H9 (cell line): ENCODE data around the gene TMEM117. TPM values are rescaled to one million over a fixed set of nuclear protein-coding genes. Genes with fewer than 3 reads are reported as not detected.

ENCODE experiments used
- DNase-seq: peaks from one replicate; pipeline ENCODE4 v3.0.0-alpha.2; 2017
- H2AFZ ChIP-seq: one replicate; pipeline ENCODE4 v1.6.1; 2013; ENCODE audit warnings: mild to moderate bottlenecking, low read length, control low read depth, moderate library complexity
- H2AK5ac ChIP-seq: 2 replicates; pipeline ENCODE4 v1.6.1; 2013; ENCODE audit warnings: low read length, control low read depth, mixed read lengths; ENCODE audit not compliant: insufficient read length
- H2BK120ac ChIP-seq: one replicate; pipeline ENCODE4 v1.6.1; 2013; ENCODE audit warnings: low read depth, mild to moderate bottlenecking, low read length, control low read depth, inconsistent platforms; ENCODE audit not compliant: poor library complexity, severe bottlenecking
- H2BK12ac ChIP-seq: 2 replicates; pipeline ENCODE4 v1.6.1; 2013; ENCODE audit warnings: low read length, control low read depth, mixed read lengths, low read depth; ENCODE audit not compliant: insufficient read length
- H2BK15ac ChIP-seq: 2 replicates; pipeline ENCODE4 v1.6.1; 2013; ENCODE audit warnings: low read depth, low read length, control low read depth
- H2BK20ac ChIP-seq: one replicate; pipeline ENCODE4 v1.6.1; 2013; ENCODE audit warnings: low read depth, mild to moderate bottlenecking, low read length, control low read depth, inconsistent platforms; ENCODE audit not compliant: poor library complexity, severe bottlenecking
- H2BK5ac ChIP-seq: 2 replicates; pipeline ENCODE4 v1.6.1; 2013; ENCODE audit warnings: low read length, control low read depth, mixed read lengths; ENCODE audit not compliant: insufficient read length
- H3K14ac ChIP-seq: 2 replicates; pipeline ENCODE4 v1.6.1; 2013; ENCODE audit warnings: low read length, control low read depth; ENCODE audit not compliant: insufficient read depth
- H3K18ac ChIP-seq: 2 replicates; pipeline ENCODE4 v1.6.1; 2013; ENCODE audit warnings: low read depth, mild to moderate bottlenecking, mixed read lengths, low read length, control low read depth; ENCODE audit not compliant: insufficient read length
- H3K23ac ChIP-seq: 2 replicates; pipeline ENCODE4 v1.6.1; 2013; ENCODE audit warnings: low read length, control low read depth, mixed read lengths, low read depth; ENCODE audit not compliant: insufficient read length
- H3K23me2 ChIP-seq: 2 replicates; pipeline ENCODE4 v1.6.1; 2013; ENCODE audit warnings: low read depth, mild to moderate bottlenecking, mixed read lengths, low read length, control low read depth; ENCODE audit not compliant: insufficient read length, poor library complexity, severe bottlenecking
- H3K27ac ChIP-seq: 2 replicates; pipeline ENCODE4 v1.5.1; 2013; ENCODE audit warnings: low read length, control low read depth, mixed read lengths, low read depth; ENCODE audit not compliant: insufficient read length
- H3K27me3 ChIP-seq: 2 replicates; pipeline ENCODE4 v1.6.1; 2013; ENCODE audit warnings: low read length, control low read depth, inconsistent platforms; ENCODE audit not compliant: insufficient read depth
- H3K4ac ChIP-seq: 2 replicates; pipeline ENCODE4 v1.6.1; 2013; ENCODE audit warnings: low read depth, mild to moderate bottlenecking, control low read depth, inconsistent platforms, low read length, moderate library complexity
- H3K4me1 ChIP-seq: 2 replicates; pipeline ENCODE4 v1.6.1; 2013; ENCODE audit warnings: low read length, control low read depth, inconsistent platforms; ENCODE audit not compliant: insufficient read depth
- H3K4me2 ChIP-seq: 2 replicates; pipeline ENCODE4 v1.6.1; 2013; ENCODE audit warnings: low read length, control low read depth, mixed read lengths; ENCODE audit not compliant: insufficient read length, insufficient read depth
- H3K56ac ChIP-seq: 2 replicates; pipeline ENCODE4 v1.6.1; 2013; ENCODE audit warnings: low read depth, mild to moderate bottlenecking, mixed read lengths, low read length, control low read depth; ENCODE audit not compliant: insufficient read length
- H3K79me1 ChIP-seq: 2 replicates; pipeline ENCODE4 v1.6.1; 2013; ENCODE audit warnings: low read depth, mild to moderate bottlenecking, moderate library complexity, low read length, control low read depth, inconsistent platforms; ENCODE audit not compliant: insufficient read depth, poor library complexity, severe bottlenecking
- H3K79me2 ChIP-seq: 2 replicates; pipeline ENCODE4 v1.6.1; 2013; ENCODE audit warnings: low read length, control low read depth, inconsistent platforms; ENCODE audit not compliant: insufficient read depth
- H3K9ac ChIP-seq: 2 replicates; pipeline ENCODE4 v1.6.1; 2013; ENCODE audit warnings: low read length, control low read depth, mixed read lengths; ENCODE audit not compliant: insufficient read length; ENCODE audit errors: extremely low read depth
- H3K9me3 ChIP-seq: one replicate; pipeline ENCODE4 v1.6.1; 2013; ENCODE audit warnings: low read depth, low read length, inconsistent platforms; ENCODE audit not compliant: control insufficient read depth
- H3T11ph ChIP-seq: one replicate; pipeline ENCODE4 v1.6.1; 2013; ENCODE audit warnings: mild to moderate bottlenecking, low read length, control low read depth, inconsistent platforms
- H4K20me1 ChIP-seq: one replicate; pipeline ENCODE4 v1.6.1; 2013; ENCODE audit not compliant: control insufficient read depth, insufficient read length, insufficient read depth
- H4K5ac ChIP-seq: 2 replicates; pipeline ENCODE4 v1.6.1; 2013; ENCODE audit warnings: low read depth, mild to moderate bottlenecking, mixed read lengths, low read length, control low read depth; ENCODE audit not compliant: insufficient read length
- H4K8ac ChIP-seq: replicated peaks from 2 replicates; pipeline ENCODE4 v1.6.1; 2013; ENCODE audit warnings: low read length, control low read depth, mixed read lengths, low read depth; ENCODE audit not compliant: insufficient read length
- H4K91ac ChIP-seq: 2 replicates; pipeline ENCODE4 v1.6.1; 2013; ENCODE audit warnings: low read depth, mild to moderate bottlenecking, moderate library complexity, mixed read lengths, low read length, control low read depth; ENCODE audit not compliant: insufficient read length
- H3K27ac Mint-ChIP-seq, 3 experiments: 2 replicates in 2 of 3; 3 replicates in 1 of 3; pipeline ENCODE4 v1.8.0; 2020 to 2021; ENCODE audit warnings: mixed read lengths in 3 of 3, mild to moderate bottlenecking in 1 of 3, moderate library complexity in 1 of 3
- H3K27me3 Mint-ChIP-seq: 2 replicates; pipeline ENCODE4 v1.8.0; 2021; ENCODE audit warnings: low read depth, mild to moderate bottlenecking, moderate library complexity, mixed read lengths
- H3K36me3 Mint-ChIP-seq, 3 experiments: 2 replicates in 2 of 3; 3 replicates in 1 of 3; pipeline ENCODE4 v1.8.0; 2020 to 2021; ENCODE audit warnings: low read depth in 3 of 3, mixed read lengths in 3 of 3; ENCODE audit not compliant: insufficient read depth in 1 of 3
- H3K4me1 Mint-ChIP-seq, 2 experiments: 2 replicates each; pipeline ENCODE4 v1.8.0; 2020; ENCODE audit warnings: mixed read lengths in 2 of 2
- H3K4me3 Mint-ChIP-seq, 2 experiments: 2 replicates in 1 of 2; 3 replicates in 1 of 2; pipeline ENCODE4 v1.8.0; 2020 to 2021; ENCODE audit warnings: mild to moderate bottlenecking in 2 of 2, mixed read lengths in 2 of 2, moderate library complexity in 1 of 2
- H3K9me3 Mint-ChIP-seq, 2 experiments: 2 replicates in 1 of 2; 3 replicates in 1 of 2; pipeline ENCODE4 v1.8.0; 2020; ENCODE audit warnings: mild to moderate bottlenecking in 2 of 2, mixed read lengths in 2 of 2, moderate library complexity in 1 of 2
- CTCF ChIP-seq: fragments of 200-600 bp; sonication (generic); conservative IDR thresholded peaks from 3 replicates; pipeline ENCODE4 v1.8.0; 2021; ENCODE audit warnings: antibody characterized with exemption, mild to moderate bottlenecking
- WGBS: extraction: QIAGEN DNeasy Blood & Tissue Kit; methylation state at CpG from one replicate; pipeline ENCODE4 v1.1.7; 2013; ENCODE audit warnings: missing lambda C conversion rate, low lambda C conversion rate, mixed read lengths; ENCODE audit not compliant: insufficient read length; ENCODE audit errors: extremely low coverage; 5-methylcytosine and 5-hydroxymethylcytosine counted together
- total RNA-seq: library from RNA; stranded (reverse); gene quantifications from 2 replicates; pipeline ENCODE4 v1.2.1, GENCODE V29; 2021

TMEM117 gene
- total RNA-seq, 1 experiment from 2014 or later = 1.7 TPM

GRCh38 chr12:44358636-44359035 is 522.8 kb downstream of the TMEM117 start:
- Mint-ChIP-seq H3K27ac (no peak overlapping the region), H3K27me3 (no peaks in the 10 kb centered on the region), H3K4me3 (no peak overlapping the region), H3K9me3 (peaks cover 0 to 3% of the 10 kb centered on the region in 2 experiments; a peak in 1 of 5 replicates), H3K4me1 (no peaks in the 10 kb centered on the region), H3K36me3 (no peaks in the 10 kb centered on the region)
- Histone ChIP-seq H3K4me2 (no peak overlapping the region), H4K8ac (no peak overlapping the region), H4K20me1 (no peaks in the 10 kb centered on the region), H3K23ac (no peak overlapping the region), H3K56ac (no peak overlapping the region), H3K23me2 (no peaks in the 10 kb centered on the region), H3K14ac (no peak overlapping the region), H4K91ac (no peak overlapping the region), H2BK20ac (no peak overlapping the region), H2BK15ac (no peak overlapping the region), H3K79me1 (no peaks in the 10 kb centered on the region), H4K5ac (no peak overlapping the region), H3K18ac (no peak overlapping the region), H3K27me3 (no peaks in the 10 kb centered on the region), H3K79me2 (no peaks in the 10 kb centered on the region), H2AK5ac (no peak overlapping the region), H2BK5ac (no peak overlapping the region), H2BK12ac (no peak overlapping the region), H3K9me3 (no peaks in the 10 kb centered on the region), H3T11ph (no peak overlapping the region), H3K4me1 (no peaks in the 10 kb centered on the region), H3K9ac (no peak overlapping the region), H2AFZ (no peak overlapping the region), H3K4ac (no peak overlapping the region), H2BK120ac (no peak overlapping the region), H3K27ac (no peak overlapping the region)
- WGBS = no CpG with 5 or more reads among the region's 1 CpG
- no peak for DNase-seq
- TF ChIP-seq CTCF = no peak
